NCI-H2107 treated with DMSO at 0.1 percent for 48 hours (cell line): Measurements from ENCODE around the gene SLC38A8.

Source experiments
- DNase-seq: peaks from one replicate; lab custom pipeline; 2025; ENCODE audit not compliant: unreplicated experiment; lab: John Stamatoyannopoulos, UW

Gene SLC38A8

GRCh38 chr16:84049403-84050060 lies 6.9 kb upstream of the SLC38A8 start:
- DNase-seq: no peak

- no peak for DNase-seq
These were observed 6.3 kb upstream of the SLC38A8 start for GRCh38 chr16:84048871-84049270.

GRCh38 chr16:84048270-84048669 lies 5.7 kb upstream of the SLC38A8 start:
- DNase-seq: peak; percentile 20

- no peak for DNase-seq
These were observed 5.0 kb upstream of the SLC38A8 start for GRCh38 chr16:84047626-84048025.

GRCh38 chr16:84047206-84047605 lies 4.6 kb upstream of the SLC38A8 start:
- no peak for DNase-seq

- no peak for DNase-seq
These were observed 3.3 kb upstream of the SLC38A8 start for GRCh38 chr16:84045818-84046470.

- DNase-seq: no peak
These were observed 2.6 kb upstream of the SLC38A8 start for GRCh38 chr16:84045001-84045817.

GRCh38 chr16:84044118-84044488 lies 1.5 kb upstream of the SLC38A8 start:
- DNase-seq: no peak

- peak; percentile 80 for DNase-seq
These were observed 1.0 kb upstream of the SLC38A8 start for GRCh38 chr16:84043486-84044117.

GRCh38 chr16:84042879-84043485 lies 387 bp upstream of the SLC38A8 start:
- peak; percentile 95 for DNase-seq

GRCh38 chr16:84041881-84042280 lies 714 bp downstream of the SLC38A8 start:
- no peak for DNase-seq

- peak; percentile 40 for DNase-seq
These were observed 1.5 kb downstream of the SLC38A8 start for GRCh38 chr16:84040823-84041820.

- DNase-seq: peak; percentile 8
These were observed 2.3 kb downstream of the SLC38A8 start for GRCh38 chr16:84040226-84040822.

- DNase-seq: no peak
These were observed 2.9 kb downstream of the SLC38A8 start for GRCh38 chr16:84039696-84040095.

- DNase-seq: no peak
These were observed 4.1 kb downstream of the SLC38A8 start for GRCh38 chr16:84038469-84038868.

GRCh38 chr16:84036982-84037425 lies 5.6 kb downstream of the SLC38A8 start:
- peak; percentile 82 for DNase-seq

GRCh38 chr16:84036131-84036530 lies 6.5 kb downstream of the SLC38A8 start:
- DNase-seq: no peak

GRCh38 chr16:84034516-84034915 lies 8.1 kb downstream of the SLC38A8 start:
- no peak for DNase-seq
